ENCODE results near the gene CACHD1.

CACHD1 gene

GRCh38 chr1:64677532-64677931 lies 207.6 kb downstream of the CACHD1 start:
- TF ChIP-seq EZH2phosphoT487 (IDR thresholded peaks at IDR 0.05; ENCODE audit: low read depth) (no peak), CTCF (IDR thresholded peaks at IDR 0.05; ENCODE audit: low read depth, low read length) (no peak)
- H3K9me3 ChIP-seq (ENCODE audit: insufficient read depth, low read length), result no peaks in the 10 kb centered on the region
- H3K9ac ChIP-seq (ENCODE audit: low read length), result no peak overlapping the region
- H4K20me1 ChIP-seq (ENCODE audit: insufficient read depth, low read length), result no peaks in the 10 kb centered on the region
- H3K27ac ChIP-seq (ENCODE audit: low read length), result no peak overlapping the region
- H3K36me3 ChIP-seq (replicated peaks; ENCODE audit: low read depth, low read length), result no peaks in the 10 kb centered on the region
- no peak overlapping the region for H3K4me3 ChIP-seq (ENCODE audit: low read length)
- H3K27me3 ChIP-seq (ENCODE audit: low read depth, low read length), result no peaks in the 10 kb centered on the region
- no peak overlapping the region for H2AFZ ChIP-seq (ENCODE audit: low read depth, low read length)
- H3K79me2 ChIP-seq (ENCODE audit: low read length), result no peaks in the 10 kb centered on the region
- no peak overlapping the region for H3K4me2 ChIP-seq (ENCODE audit: low read length)
- no peaks in the 10 kb centered on the region for H3K4me1 ChIP-seq (ENCODE audit: low read length)

GRCh38 chr1:64678366-64678765 lies 208.4 kb downstream of the CACHD1 start:
- H4K20me1 ChIP-seq (ENCODE audit: insufficient read depth, low read length), result no peaks in the 10 kb centered on the region
- no peaks in the 10 kb centered on the region for H3K4me1 ChIP-seq (ENCODE audit: low read length)
- H3K27me3 ChIP-seq (ENCODE audit: low read depth, low read length), result no peaks in the 10 kb centered on the region
- H3K27ac ChIP-seq (ENCODE audit: low read length), result no peak overlapping the region
- no peaks in the 10 kb centered on the region for H3K9me3 ChIP-seq (ENCODE audit: insufficient read depth, low read length)
- H3K9ac ChIP-seq (ENCODE audit: low read length), result no peak overlapping the region
- H3K36me3 ChIP-seq (replicated peaks; ENCODE audit: low read depth, low read length), result no peaks in the 10 kb centered on the region
- no peaks in the 10 kb centered on the region for H3K79me2 ChIP-seq (ENCODE audit: low read length)
- no peak overlapping the region for H3K4me2 ChIP-seq (ENCODE audit: low read length)
- no peak overlapping the region for H3K4me3 ChIP-seq (ENCODE audit: low read length)
- TF ChIP-seq EZH2phosphoT487 (IDR thresholded peaks at IDR 0.05; ENCODE audit: low read depth), result no peak
- TF ChIP-seq CTCF (IDR thresholded peaks at IDR 0.05; ENCODE audit: low read depth, low read length), result no peak
- H2AFZ ChIP-seq (ENCODE audit: low read depth, low read length), result no peak overlapping the region

GRCh38 chr1:64679177-64679576 lies 209.2 kb downstream of the CACHD1 start:
- no peaks in the 10 kb centered on the region for H3K36me3 ChIP-seq (replicated peaks; ENCODE audit: low read depth, low read length)

GRCh38 chr1:64680599-64680998 lies 210.7 kb downstream of the CACHD1 start:
- Histone ChIP-seq H3K9me3 (ENCODE audit: insufficient read depth, low read length) (no peaks in the 10 kb centered on the region), H3K36me3 (replicated peaks; ENCODE audit: low read depth, low read length) (no peaks in the 10 kb centered on the region), H3K27ac (ENCODE audit: low read length) (no peak overlapping the region), H3K4me1 (ENCODE audit: low read length) (no peaks in the 10 kb centered on the region), H3K4me2 (ENCODE audit: low read length) (no peak overlapping the region), H3K79me2 (ENCODE audit: low read length) (no peaks in the 10 kb centered on the region), H3K9ac (ENCODE audit: low read length) (no peak overlapping the region), H3K27me3 (ENCODE audit: low read depth, low read length) (no peaks in the 10 kb centered on the region), H3K4me3 (ENCODE audit: low read length) (no peak overlapping the region), H4K20me1 (ENCODE audit: insufficient read depth, low read length) (no peaks in the 10 kb centered on the region), H2AFZ (ENCODE audit: low read depth, low read length) (no peak overlapping the region)
- TF ChIP-seq CTCF (IDR thresholded peaks at IDR 0.05; ENCODE audit: low read depth, low read length), result no peak
- TF ChIP-seq EZH2phosphoT487 (IDR thresholded peaks at IDR 0.05; ENCODE audit: low read depth), result no peak

More at GRCh38 chr1:64679177-64679576, 209.2 kb downstream of the CACHD1 start:
- no peak overlapping the region for H3K4me2 ChIP-seq (ENCODE audit: low read length)
- H4K20me1 ChIP-seq (ENCODE audit: insufficient read depth, low read length), result no peaks in the 10 kb centered on the region
- H3K9me3 ChIP-seq (ENCODE audit: insufficient read depth, low read length), result no peaks in the 10 kb centered on the region
- H3K4me3 ChIP-seq (ENCODE audit: low read length), result no peak overlapping the region
- no peak overlapping the region for H2AFZ ChIP-seq (ENCODE audit: low read depth, low read length)
- no peak overlapping the region for H3K27ac ChIP-seq (ENCODE audit: low read length)
- H3K4me1 ChIP-seq (ENCODE audit: low read length), result no peaks in the 10 kb centered on the region
- H3K27me3 ChIP-seq (ENCODE audit: low read depth, low read length), result no peaks in the 10 kb centered on the region
- H3K79me2 ChIP-seq (ENCODE audit: low read length), result no peaks in the 10 kb centered on the region
- TF ChIP-seq EZH2phosphoT487 (IDR thresholded peaks at IDR 0.05; ENCODE audit: low read depth), result no peak
- TF ChIP-seq CTCF (IDR thresholded peaks at IDR 0.05; ENCODE audit: low read depth, low read length), result no peak
- H3K9ac ChIP-seq (ENCODE audit: low read length), result no peak overlapping the region
